HCT116 (cell line): ENCODE data around the gene STARD3. TPM values are rescaled to one million over a fixed set of nuclear protein-coding genes. Genes with fewer than 3 reads are reported as not detected.

Source experiments
- ATAC-seq: fragments of 200-7000 bp; cut with Tn5 transposase; 2 replicates; pipeline ENCODE4 v1.9.1; 2020; ENCODE audit warnings: mild to moderate bottlenecking, moderate library complexity
- BruUV-seq: library from RNA; stranded (reverse); fragments of 400-500 nt; replicated peaks from 2 replicates; lab custom pipeline; 2021; lab: Mats Ljungman, UMichigan
- CTCF ChIA-PET: fragments of 300-600 bp; sonication (Branson Sonifier 250); formaldehyde crosslinking; loops from one replicate; lab custom pipeline; 2021; ENCODE audit warnings: antibody characterized with exemption; lab: Charles Lee
- POLR2A ChIA-PET: fragments of 300-600, 350-600 bp; sonication (Branson Sonifier 250); formaldehyde crosslinking; loops from one replicate; lab custom pipeline; 2021; ENCODE audit warnings: antibody characterized with exemption; lab: Charles Lee
- RAD21 ChIA-PET, 2 experiments: fragments of 300-600 bp; sonication (Branson Sonifier 250); formaldehyde crosslinking; loops; one replicate each; lab custom pipeline; 2023; ENCODE audit warnings: low total read pairs in 2 of 2; ENCODE audit not compliant: uncharacterized antibody in 2 of 2, unreplicated experiment in 2 of 2, low non-redundant PET in 1 of 2; lab: Charles Lee
- DNase-seq: peaks from one replicate; pipeline ENCODE4 v3.0.0-alpha.2; 2010; ENCODE audit warnings: low read depth, low spot score
- H2AFZ ChIP-seq: fragments of 200-600 bp; shearing (Covaris generic), sonication (generic); 2 replicates; pipeline ENCODE4 v1.6.1; 2017; ENCODE audit warnings: low read depth, mixed run types, mixed read lengths, antibody characterized with exemption, low read length; ENCODE audit not compliant: poor library complexity, severe bottlenecking
- H3K27ac ChIP-seq: 2 replicates; pipeline ENCODE4 v1.5.1; 2012; ENCODE audit warnings: low read depth, low read length
- H3K27me3 ChIP-seq: fragments of 200-600 bp; sonication (generic); 2 replicates; pipeline ENCODE4 v1.6.1; 2016; ENCODE audit warnings: mixed run types, low read length, mixed read lengths; ENCODE audit not compliant: insufficient read depth
- H3K36me3 ChIP-seq, 2 experiments: fragments of 200-500 bp in 1 of 2; fragments of 200-600 bp in 1 of 2; sonication (Bioruptor generic) in 1 of 2; sonication (generic) in 1 of 2; 2 replicates each; pipeline versions ENCODE4 v1.5.1 to v1.6.1; 2014 to 2016; ENCODE audit warnings: low read length in 2 of 2, inconsistent platforms in 1 of 2, mixed read lengths in 1 of 2, mixed run types in 1 of 2; ENCODE audit not compliant: insufficient read depth in 2 of 2, control insufficient read depth in 1 of 2
- H3K4me1 ChIP-seq, 2 experiments: fragments of 200-600 bp in 1 of 2; sonication (generic) in 1 of 2; 2 replicates each; pipeline versions ENCODE4 v1.5.1 to v1.6.1; 2012 to 2017; ENCODE audit warnings: low read length in 2 of 2, inconsistent platforms in 1 of 2, mild to moderate bottlenecking in 1 of 2, mixed read lengths in 1 of 2, mixed run types in 1 of 2, moderate library complexity in 1 of 2; ENCODE audit not compliant: insufficient read depth in 2 of 2, control insufficient read depth in 1 of 2
- H3K4me2 ChIP-seq: fragments of 200-600 bp; sonication (generic); 2 replicates; pipeline ENCODE4 v1.6.1; 2017; ENCODE audit warnings: mixed run types, low read length, mixed read lengths
- H3K4me3 ChIP-seq, 2 experiments: fragments of 200-600 bp in 1 of 2; sonication (generic) in 1 of 2; replicated peaks in 1 of 2; 2 replicates each; pipeline ENCODE4 v1.5.1; 2011 to 2016; ENCODE audit warnings: low read length in 2 of 2, control low read depth in 1 of 2, low read depth in 1 of 2, mild to moderate bottlenecking in 1 of 2, mixed read lengths in 1 of 2, mixed run types in 1 of 2
- H3K79me2 ChIP-seq: fragments of 200-600 bp; sonication (generic); 2 replicates; pipeline ENCODE4 v1.6.1; 2017; ENCODE audit warnings: mild to moderate bottlenecking, mixed run types, low read length, moderate library complexity, mixed read lengths; ENCODE audit not compliant: insufficient read depth
- H3K9ac ChIP-seq: fragments of 200-600 bp; sonication (generic); 2 replicates; pipeline ENCODE4 v1.6.1; 2016; ENCODE audit warnings: low read length, mixed read lengths
- H3K9me2 ChIP-seq: fragments of 200-600 bp; sonication (generic), shearing (Covaris generic); 2 replicates; pipeline ENCODE4 v1.6.1; 2017; ENCODE audit warnings: mixed run types, mild to moderate bottlenecking, moderate library complexity; ENCODE audit not compliant: insufficient read depth
- H3K9me3 ChIP-seq, 2 experiments: fragments of 200-500 bp in 1 of 2; fragments of 200-600 bp in 1 of 2; sonication (Bioruptor generic) in 1 of 2; sonication (generic) in 1 of 2; 2 replicates each; pipeline ENCODE4 v1.6.1; 2014 to 2017; ENCODE audit warnings: low read length in 2 of 2, mixed read lengths in 2 of 2, inconsistent platforms in 1 of 2, low read depth in 1 of 2, mild to moderate bottlenecking in 1 of 2, mixed run types in 1 of 2, moderate library complexity in 1 of 2; ENCODE audit not compliant: control insufficient read depth in 1 of 2, insufficient read depth in 1 of 2
- H4K20me1 ChIP-seq: fragments of 200-600 bp; sonication (generic), shearing (Covaris generic); 2 replicates; pipeline ENCODE4 v1.6.1; 2017; ENCODE audit warnings: mixed run types, mild to moderate bottlenecking, moderate library complexity; ENCODE audit not compliant: insufficient read depth
- CEBPB ChIP-seq: IDR thresholded peaks from 2 replicates; pipeline ENCODE4 v1.6.1; 2012; ENCODE audit warnings: low read depth
- EGR1 ChIP-seq: IDR thresholded peaks from 2 replicates; pipeline ENCODE4 v1.6.1; 2012; ENCODE audit warnings: low read depth
- ELF1 ChIP-seq: IDR thresholded peaks from 2 replicates; pipeline ENCODE4 v1.6.1; 2012; ENCODE audit warnings: low read depth, borderline replicate concordance
- EZH2 ChIP-seq: fragments of 200-600 bp; sonication (generic); IDR thresholded peaks from 2 replicates; pipeline ENCODE4 v1.6.1; 2017; ENCODE audit warnings: antibody characterized with exemption, mixed run types
- EZH2phosphoT487 ChIP-seq: fragments of 200-600 bp; IDR thresholded peaks from 2 replicates; pipeline ENCODE4 v1.6.1; 2018; ENCODE audit warnings: antibody characterized with exemption, borderline replicate concordance
- FOSL1 ChIP-seq: IDR thresholded peaks from 2 replicates; pipeline ENCODE4 v1.6.1; 2012; ENCODE audit warnings: low read depth
- JUND ChIP-seq: IDR thresholded peaks from 2 replicates; pipeline ENCODE4 v1.6.1; 2012
- POLR2A ChIP-seq: IDR thresholded peaks from 2 replicates; pipeline ENCODE4 v1.7.0; 2011; ENCODE audit warnings: borderline replicate concordance; ENCODE audit not compliant: insufficient read depth, insufficient read length; ENCODE audit errors: extremely low read depth
- RAD21 ChIP-seq: IDR thresholded peaks from 2 replicates; pipeline ENCODE4 v1.6.1; 2012; ENCODE audit warnings: low read depth, mild to moderate bottlenecking
- REST ChIP-seq: IDR thresholded peaks from 2 replicates; pipeline ENCODE4 v1.6.1; 2012; ENCODE audit warnings: low read depth
- SIN3A ChIP-seq: IDR thresholded peaks from 2 replicates; pipeline ENCODE4 v1.6.1; 2012; ENCODE audit warnings: low read depth
- SRF ChIP-seq: IDR thresholded peaks from 2 replicates; pipeline ENCODE4 v1.6.1; 2012; ENCODE audit warnings: low read depth
- TCF7L2 ChIP-seq: IDR thresholded peaks from 2 replicates; pipeline ENCODE4 v1.7.0; 2011; ENCODE audit warnings: borderline replicate concordance, inconsistent platforms; ENCODE audit not compliant: insufficient read depth, insufficient read length; ENCODE audit errors: extremely low read depth
- YY1 ChIP-seq: IDR thresholded peaks from 2 replicates; pipeline ENCODE4 v1.6.1; 2011; ENCODE audit warnings: low read length, low read depth, moderate library complexity, mild to moderate bottlenecking; ENCODE audit not compliant: insufficient replicate concordance; ENCODE audit errors: extremely low read depth
- ZBTB33 ChIP-seq: IDR thresholded peaks from 2 replicates; pipeline ENCODE4 v1.6.1; 2011; ENCODE audit warnings: mild to moderate bottlenecking, low read length, moderate library complexity; ENCODE audit not compliant: insufficient replicate concordance; ENCODE audit errors: extremely low read depth
- ZFX ChIP-seq: fragments of 450-650 bp; IDR thresholded peaks from 2 replicates; pipeline ENCODE4 v1.6.1; 2017
- ZNF274 ChIP-seq: fragments of 200-500 bp; sonication (Bioruptor generic); IDR thresholded peaks from 2 replicates; pipeline ENCODE4 v1.6.1; 2014; ENCODE audit warnings: mild to moderate bottlenecking, low read depth, low read length, inconsistent platforms
- intact Hi-C: fragments of 100-400 bp; cut with micrococcal nuclease; formaldehyde crosslinking; loops from 2 replicates; pipeline ENCODE4 v1.10.0; 2022
- total RNA-seq: library from RNA; stranded (reverse); gene quantifications from one replicate; pipeline ENCODE4 v1.2.1, GENCODE V29; 2021; ENCODE audit not compliant: unreplicated experiment
- TF ChIP-seq, protein P1 (sequence below), 3 experiments: fragments of 200-600 bp in 1 of 3; sonication (generic) in 1 of 3; IDR thresholded peaks in 2 of 3; conservative IDR thresholded peaks in 1 of 3; 2 replicates each; pipeline ENCODE4 v1.5.1; 2012 to 2017; ENCODE audit warnings: low read depth in 2 of 3, low read length in 2 of 3, antibody characterized with exemption in 1 of 3, borderline replicate concordance in 1 of 3, control low read depth in 1 of 3, mild to moderate bottlenecking in 1 of 3, mixed read lengths in 1 of 3, mixed run types in 1 of 3, moderate library complexity in 1 of 3; ENCODE audit not compliant: insufficient read depth in 1 of 3
- TF ChIP-seq, protein P2 (sequence below): IDR thresholded peaks from 2 replicates; pipeline ENCODE4 v1.6.1; 2012
- TF ChIP-seq, protein P3 (sequence below): IDR thresholded peaks from 2 replicates; pipeline ENCODE4 v1.6.1; 2012

Gene STARD3
- total RNA-seq, 1 experiment from 2014 or later: 73.9 TPM

- CTCF ChIA-PET: interaction anchor here (0.6 kb wide), 1 partner anchor 346 kb away, joined by 4 read pairs; no protein-coding TSS in a partner anchor
- H3K4me3 ChIP-seq: no peak overlapping the region
- intact Hi-C loops: no loop called here
These were observed 30.4 kb upstream of the STARD3 start for GRCh38 chr17:39606434-39607056.

More at GRCh38 chr17:39606434-39607056, 30.4 kb upstream of the STARD3 start:
- ChIA-PET POLR2A (no interaction called here), RAD21 (no interaction called here)
- TF ChIP-seq REST (no peak), ZNF274 (no peak), TCF7L2 (no peak), EZH2phosphoT487 (no peak), JUND (no peak), EZH2 (no peak), EGR1 (no peak), SIN3A (no peak), POLR2A (no peak), RAD21 (no peak), FOSL1 (no peak), CEBPB (no peak), ZBTB33 (no peak), ELF1 (no peak), SRF (no peak), YY1 (no peak), ZFX (no peak)
- TF ChIP-seq, protein P1, sequence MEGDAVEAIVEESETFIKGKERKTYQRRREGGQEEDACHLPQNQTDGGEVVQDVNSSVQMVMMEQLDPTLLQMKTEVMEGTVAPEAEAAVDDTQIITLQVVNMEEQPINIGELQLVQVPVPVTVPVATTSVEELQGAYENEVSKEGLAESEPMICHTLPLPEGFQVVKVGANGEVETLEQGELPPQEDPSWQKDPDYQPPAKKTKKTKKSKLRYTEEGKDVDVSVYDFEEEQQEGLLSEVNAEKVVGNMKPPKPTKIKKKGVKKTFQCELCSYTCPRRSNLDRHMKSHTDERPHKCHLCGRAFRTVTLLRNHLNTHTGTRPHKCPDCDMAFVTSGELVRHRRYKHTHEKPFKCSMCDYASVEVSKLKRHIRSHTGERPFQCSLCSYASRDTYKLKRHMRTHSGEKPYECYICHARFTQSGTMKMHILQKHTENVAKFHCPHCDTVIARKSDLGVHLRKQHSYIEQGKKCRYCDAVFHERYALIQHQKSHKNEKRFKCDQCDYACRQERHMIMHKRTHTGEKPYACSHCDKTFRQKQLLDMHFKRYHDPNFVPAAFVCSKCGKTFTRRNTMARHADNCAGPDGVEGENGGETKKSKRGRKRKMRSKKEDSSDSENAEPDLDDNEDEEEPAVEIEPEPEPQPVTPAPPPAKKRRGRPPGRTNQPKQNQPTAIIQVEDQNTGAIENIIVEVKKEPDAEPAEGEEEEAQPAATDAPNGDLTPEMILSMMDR (IDR thresholded peaks at IDR 0.05 in 2 of 3, conservative IDR thresholded peaks at IDR 0.05 in 1 of 3; ENCODE audit: borderline replicate concordance in 1 of 3, insufficient read depth in 1 of 3, low read depth in 2 of 3, low read length in 2 of 3): no peak
- TF ChIP-seq, protein P2, sequence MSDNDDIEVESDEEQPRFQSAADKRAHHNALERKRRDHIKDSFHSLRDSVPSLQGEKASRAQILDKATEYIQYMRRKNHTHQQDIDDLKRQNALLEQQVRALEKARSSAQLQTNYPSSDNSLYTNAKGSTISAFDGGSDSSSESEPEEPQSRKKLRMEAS: no peak
- TF ChIP-seq, protein P3, sequence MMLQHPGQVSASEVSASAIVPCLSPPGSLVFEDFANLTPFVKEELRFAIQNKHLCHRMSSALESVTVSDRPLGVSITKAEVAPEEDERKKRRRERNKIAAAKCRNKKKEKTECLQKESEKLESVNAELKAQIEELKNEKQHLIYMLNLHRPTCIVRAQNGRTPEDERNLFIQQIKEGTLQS: no peak
- Histone ChIP-seq H4K20me1 (no peaks in the 10 kb centered on the region), H3K9me2 (no peaks in the 10 kb centered on the region), H3K4me2 (no peak overlapping the region), H3K27ac (no peak overlapping the region), H3K4me1 (peaks cover 0 to 5% of the 10 kb centered on the region in 2 experiments; a peak in 2 of 4 replicates), H3K79me2 (no peaks in the 10 kb centered on the region), H3K27me3 (peaks cover 15% of the 10 kb centered on the region; the same call in 1 of the 2 replicates), H3K36me3 (no peaks in the 10 kb centered on the region), H3K9me3 (no peaks in the 10 kb centered on the region), H2AFZ (no peak overlapping the region), H3K9ac (no peak overlapping the region)
- DNase-seq (no peak), ATAC-seq (no peak)
- no TSS peak for BruUV-seq
